Brain microvascular endothelial cell (primary cell): ENCODE results near the gene ADCY5.

Experiments
- DNase-seq: peaks from one replicate; pipeline ENCODE4 v3.0.0-alpha.2; 2020
- H3K27ac ChIP-seq: fragments of 250-450 bp; sonication (Bioruptor Pico); 2 replicates; pipeline ENCODE4 v1.5.1; 2020; ENCODE audit warnings: mild to moderate bottlenecking, moderate library complexity
- H3K27me3 ChIP-seq: fragments of 250-450 bp; sonication (Bioruptor Pico); replicated peaks from 2 replicates; pipeline ENCODE4 v1.5.1; 2020; ENCODE audit warnings: mild to moderate bottlenecking
- H3K36me3 ChIP-seq: fragments of 250-450 bp; sonication (Bioruptor Pico); replicated peaks from 2 replicates; pipeline ENCODE4 v1.5.1; 2020; ENCODE audit warnings: mild to moderate bottlenecking
- H3K4me3 ChIP-seq: 2 replicates; pipeline ENCODE4 v1.5.1; 2011; ENCODE audit warnings: low read depth, mild to moderate bottlenecking, control low read depth, low read length, moderate library complexity
- CTCF ChIP-seq: IDR thresholded peaks from 2 replicates; pipeline ENCODE4 v1.5.1; 2011; ENCODE audit warnings: low read depth, mild to moderate bottlenecking, moderate library complexity, low read length, control low read depth, inconsistent platforms; ENCODE audit errors: missing control alignments
- in situ Hi-C: cut with HindIII; loops from 2 replicates; pipeline ENCODE4 v1.10.0; 2017; ENCODE audit warnings: low sequenced_read_pairs, low pct_ligation_motif_present

ADCY5 gene

GRCh38 chr3:123346021-123346420, 102.9 kb downstream of the ADCY5 start:
- H3K36me3 ChIP-seq: no peaks in the 10 kb centered on the region
- no peak overlapping the region for H3K27ac ChIP-seq
- no peak overlapping the region for H3K4me3 ChIP-seq
- no peak for TF ChIP-seq CTCF
- in situ Hi-C loops: no loop called here
- peaks cover 38% of the 10 kb centered on the region for H3K27me3 ChIP-seq
- no peak for DNase-seq

GRCh38 chr3:123344907-123345594, 103.8 kb downstream of the ADCY5 start:
- Histone ChIP-seq H3K4me3 (no peak overlapping the region), H3K27me3 (peaks cover 35% of the 10 kb centered on the region), H3K27ac (no peak overlapping the region), H3K36me3 (no peaks in the 10 kb centered on the region)
- in situ Hi-C loops: no loop called here
- no peak for DNase-seq
- no peak for TF ChIP-seq CTCF

GRCh38 chr3:123344175-123344906, 104.5 kb downstream of the ADCY5 start:
- Histone ChIP-seq H3K27me3 (peaks cover 32% of the 10 kb centered on the region), H3K27ac (no peak overlapping the region), H3K4me3 (no peak overlapping the region), H3K36me3 (no peaks in the 10 kb centered on the region)
- no peak for TF ChIP-seq CTCF
- in situ Hi-C loops: no loop called here
- peak; percentile 88 for DNase-seq

- Histone ChIP-seq H3K27ac (no peak overlapping the region), H3K4me3 (no peak overlapping the region), H3K27me3 (peaks cover 27% of the 10 kb centered on the region), H3K36me3 (no peaks in the 10 kb centered on the region)
- in situ Hi-C loops: no loop called here
- no peak for DNase-seq
- TF ChIP-seq CTCF: no peak
Observed at GRCh38 chr3:123343296-123344174, 105.4 kb downstream of the ADCY5 start.

- no peak overlapping the region for H3K27ac ChIP-seq
- H3K27me3 ChIP-seq: peaks cover 24% of the 10 kb centered on the region
- DNase-seq: no peak
- in situ Hi-C loops: no loop called here
- no peak for TF ChIP-seq CTCF
- H3K4me3 ChIP-seq: no peak overlapping the region
- no peaks in the 10 kb centered on the region for H3K36me3 ChIP-seq
Observed at GRCh38 chr3:123342631-123343080, 106.2 kb downstream of the ADCY5 start.
